Measurements from ENCODE around the gene NEK7. TPM values are rescaled to one million over a fixed set of nuclear protein-coding genes. Genes with fewer than 3 reads are reported as not detected.

Gene NEK7
- total and polyA plus RNA-seq, 7 donors: 15.2 to 312 (median 171) TPM

- H3K4me3 ChIP-seq: no peak overlapping the region
- 20 to 21% methylated on average over 2 of the region's 2 CpGs for WGBS, 2 donors
- H3K27ac ChIP-seq: no peak overlapping the region
- no peak for DNase-seq
- H3K36me3 ChIP-seq: no peaks in the 10 kb centered on the region
- TF ChIP-seq POLR2A (IDR thresholded peaks at IDR 0.05): no peak
- no peak for TF ChIP-seq EP300 (IDR thresholded peaks at IDR 0.05)
- TF ChIP-seq POLR2AphosphoS5 (IDR thresholded peaks at IDR 0.05): no peak
- no peak for TF ChIP-seq CTCF (IDR thresholded peaks at IDR 0.05)
- H3K9me3 ChIP-seq: no peaks in the 10 kb centered on the region
- intact Hi-C loops (cut with DNase I): no loop called here
- no peaks in the 10 kb centered on the region for H3K27me3 ChIP-seq
- H3K4me1 ChIP-seq: peaks cover 0 to 50% (median 33%) of the 10 kb centered on the region in 4 donors
Measured at GRCh38 chr1:198179556-198179981, 22.8 kb downstream of the NEK7 start.

GRCh38 chr1:198183605-198184004 is 26.8 kb downstream of the NEK7 start:
- no peaks in the 10 kb centered on the region for H3K36me3 ChIP-seq
- 83 to 84% methylated on average over 3 of the region's 3 CpGs for WGBS, 2 donors
- no peak for TF ChIP-seq POLR2AphosphoS5 (IDR thresholded peaks at IDR 0.05)
- TF ChIP-seq EP300 (IDR thresholded peaks at IDR 0.05): no peak
- no peak for TF ChIP-seq CTCF (IDR thresholded peaks at IDR 0.05)
- no peak for TF ChIP-seq POLR2A (IDR thresholded peaks at IDR 0.05)
- no peak overlapping the region for H3K27ac ChIP-seq
- H3K27me3 ChIP-seq: no peaks in the 10 kb centered on the region
- no peaks in the 10 kb centered on the region for H3K9me3 ChIP-seq
- DNase-seq: no peak
- intact Hi-C loops (cut with DNase I): no loop called here
- H3K4me1 ChIP-seq: peaks cover 0 to 56% (median 32%) of the 10 kb centered on the region in 4 donors
- H3K4me3 ChIP-seq: no peak overlapping the region

GRCh38 chr1:198184516-198184915 is 27.7 kb downstream of the NEK7 start:
- H3K9me3 ChIP-seq: no peaks in the 10 kb centered on the region
- no peak for DNase-seq
- H3K4me1 ChIP-seq: peaks cover 0 to 63% (median 29%) of the 10 kb centered on the region in 4 donors
- H3K27me3 ChIP-seq: no peaks in the 10 kb centered on the region
- no peak overlapping the region for H3K27ac ChIP-seq
- H3K4me3 ChIP-seq: no peak overlapping the region
- intact Hi-C loops (cut with DNase I): no loop called here
- TF ChIP-seq EP300 (IDR thresholded peaks at IDR 0.05) (no peak), POLR2AphosphoS5 (IDR thresholded peaks at IDR 0.05) (no peak), CTCF (IDR thresholded peaks at IDR 0.05) (no peak), POLR2A (IDR thresholded peaks at IDR 0.05) (no peak)
- WGBS, 2 donors: 97% methylated on average over 4 of the region's 4 CpGs
- no peaks in the 10 kb centered on the region for H3K36me3 ChIP-seq

GRCh38 chr1:198185146-198185545 is 28.3 kb downstream of the NEK7 start:
- intact Hi-C loops (cut with DNase I): no loop called here
- WGBS, 2 donors: 84% methylated on average over 3 of the region's 3 CpGs
- H3K36me3 ChIP-seq: no peaks in the 10 kb centered on the region
- H3K27me3 ChIP-seq: no peaks in the 10 kb centered on the region
- no peak overlapping the region for H3K27ac ChIP-seq
- DNase-seq: no peak
- TF ChIP-seq EP300 (IDR thresholded peaks at IDR 0.05) (no peak), POLR2AphosphoS5 (IDR thresholded peaks at IDR 0.05) (no peak), CTCF (IDR thresholded peaks at IDR 0.05) (no peak), POLR2A (IDR thresholded peaks at IDR 0.05) (no peak)
- H3K4me1 ChIP-seq: peaks cover 0 to 60% (median 26%) of the 10 kb centered on the region in 4 donors
- no peaks in the 10 kb centered on the region for H3K9me3 ChIP-seq
- no peak overlapping the region for H3K4me3 ChIP-seq

GRCh38 chr1:198185759-198186158 is 29.0 kb downstream of the NEK7 start:
- no peaks in the 10 kb centered on the region for H3K27me3 ChIP-seq
- WGBS, 2 donors: 39 to 58% methylated on average over 2 of the region's 2 CpGs
- no peaks in the 10 kb centered on the region for H3K9me3 ChIP-seq
- peaks cover 0 to 57% (median 27%) of the 10 kb centered on the region in 4 donors for H3K4me1 ChIP-seq
- no peak overlapping the region for H3K4me3 ChIP-seq
- DNase-seq: no peak
- intact Hi-C loops (cut with DNase I): no loop called here
- TF ChIP-seq POLR2AphosphoS5 (IDR thresholded peaks at IDR 0.05) (no peak), EP300 (IDR thresholded peaks at IDR 0.05) (no peak), CTCF (IDR thresholded peaks at IDR 0.05) (no peak), POLR2A (IDR thresholded peaks at IDR 0.05) (no peak)
- H3K36me3 ChIP-seq: no peaks in the 10 kb centered on the region
- no peak overlapping the region for H3K27ac ChIP-seq

Data from sigmoid colon (tissue), 7 donors.